ENCODE results near the gene MALRD1.
A peak's percentile ranks its signal among the peaks of the same experiment; 100 is the strongest.

Gene MALRD1

GRCh38 chr10:19629567-19629966, 581.0 kb downstream of the MALRD1 start:
- H3K9me3 ChIP-seq (ENCODE audit: control insufficient read depth, low read length), result no peaks in the 10 kb centered on the region
- no peak overlapping the region for H3K27ac ChIP-seq (ENCODE audit: low read depth, low read length, severe bottlenecking)
- no peak overlapping the region for H3K4me3 ChIP-seq (ENCODE audit: extremely low read depth, insufficient read depth, low read length, poor library complexity, severe bottlenecking)
- no peaks in the 10 kb centered on the region for H3K4me1 ChIP-seq (ENCODE audit: control insufficient read depth, insufficient read depth, low read length, poor library complexity, severe bottlenecking)
- WGBS, 2 experiments (ENCODE audit: insufficient coverage in 2 of 2), result 52 to 65% methylated on average over 3 to 5 of the region's 6 CpGs
- no peaks in the 10 kb centered on the region for H3K36me3 ChIP-seq (ENCODE audit: control insufficient read depth, insufficient read depth, low read length)

- Histone ChIP-seq H3K4me1 (ENCODE audit: control insufficient read depth, insufficient read depth, low read length, poor library complexity, severe bottlenecking) (peaks cover 9% of the 10 kb centered on the region), H3K27ac (ENCODE audit: low read depth, low read length, severe bottlenecking) (no peak overlapping the region), H3K9me3 (ENCODE audit: control insufficient read depth, low read length) (no peaks in the 10 kb centered on the region), H3K4me3 (ENCODE audit: extremely low read depth, insufficient read depth, low read length, poor library complexity, severe bottlenecking) (no peak overlapping the region), H3K36me3 (ENCODE audit: control insufficient read depth, insufficient read depth, low read length) (no peaks in the 10 kb centered on the region)
- 97 to 100% methylated on average over 3 to 4 of the region's 5 CpGs for WGBS, 2 experiments (ENCODE audit: insufficient coverage in 2 of 2)
Observed at GRCh38 chr10:19634163-19634562, 585.6 kb downstream of the MALRD1 start.

DNA sequence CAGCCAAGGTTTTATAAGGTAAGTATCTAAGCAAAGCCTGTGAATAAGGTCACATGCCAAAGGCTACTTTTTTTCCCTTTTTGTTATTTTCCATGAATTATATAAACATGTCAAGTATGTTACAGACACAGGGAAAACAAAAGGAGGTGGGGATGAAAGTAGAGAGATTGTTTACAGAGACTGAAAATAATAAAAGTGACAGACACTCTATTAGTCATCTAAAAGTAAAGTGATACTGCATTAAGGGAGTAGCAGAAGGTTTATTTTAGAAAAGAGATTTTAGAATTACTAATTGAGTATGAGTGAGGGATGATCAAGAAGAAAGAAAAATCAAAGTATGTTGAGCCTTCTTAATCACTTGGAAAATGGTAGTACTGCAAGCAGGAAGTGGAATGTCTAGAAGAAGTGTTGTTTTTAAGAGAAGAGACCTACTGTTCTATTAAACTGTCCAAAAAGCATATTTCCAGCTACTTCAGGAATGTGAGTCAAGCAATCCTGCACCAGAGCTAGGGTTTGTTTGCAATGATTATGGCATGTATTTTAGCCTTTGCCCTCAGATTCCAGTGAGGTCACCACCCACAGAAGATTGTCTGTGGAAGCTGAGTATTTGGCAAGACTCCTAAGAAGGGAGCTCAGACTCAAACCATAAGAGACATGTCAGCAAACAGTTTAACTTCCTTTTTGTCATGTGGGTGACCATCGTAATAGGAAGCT, 589.7 kb downstream of the MALRD1 start:
- H3K36me3 ChIP-seq (ENCODE audit: control insufficient read depth, insufficient read depth, low read length), result no peaks in the 10 kb centered on the region
- H3K9me3 ChIP-seq (ENCODE audit: control insufficient read depth, low read length), result no peaks in the 10 kb centered on the region
- no peak overlapping the region for H3K4me3 ChIP-seq (ENCODE audit: extremely low read depth, insufficient read depth, low read length, poor library complexity, severe bottlenecking)
- peak overlapping the region; percentile 66 for H3K27ac ChIP-seq (ENCODE audit: low read depth, low read length, severe bottlenecking)
- H3K4me1 ChIP-seq (ENCODE audit: control insufficient read depth, insufficient read depth, low read length, poor library complexity, severe bottlenecking), result peaks cover 9% of the 10 kb centered on the region
- no CpG with 5 or more reads among the region's 1 CpG for WGBS, 2 experiments (ENCODE audit: insufficient coverage in 2 of 2)

GRCh38 chr10:19638896-19639233, 590.3 kb downstream of the MALRD1 start:
- WGBS, 2 experiments (ENCODE audit: insufficient coverage in 2 of 2), result 100% methylated on average over 1 of the region's 3 CpGs; no CpG with 5 or more reads in 1 of the 2 experiments
- Histone ChIP-seq H3K4me3 (ENCODE audit: extremely low read depth, insufficient read depth, low read length, poor library complexity, severe bottlenecking) (no peak overlapping the region), H3K36me3 (ENCODE audit: control insufficient read depth, insufficient read depth, low read length) (no peaks in the 10 kb centered on the region), H3K27ac (ENCODE audit: low read depth, low read length, severe bottlenecking) (peak overlapping the region; percentile 66), H3K4me1 (ENCODE audit: control insufficient read depth, insufficient read depth, low read length, poor library complexity, severe bottlenecking) (peaks cover 9% of the 10 kb centered on the region), H3K9me3 (ENCODE audit: control insufficient read depth, low read length) (no peaks in the 10 kb centered on the region)

- Histone ChIP-seq H3K27ac (ENCODE audit: low read depth, low read length, severe bottlenecking) (no peak overlapping the region), H3K36me3 (ENCODE audit: control insufficient read depth, insufficient read depth, low read length) (no peaks in the 10 kb centered on the region), H3K4me1 (ENCODE audit: control insufficient read depth, insufficient read depth, low read length, poor library complexity, severe bottlenecking) (peaks cover 9% of the 10 kb centered on the region), H3K9me3 (ENCODE audit: control insufficient read depth, low read length) (no peaks in the 10 kb centered on the region), H3K4me3 (ENCODE audit: extremely low read depth, insufficient read depth, low read length, poor library complexity, severe bottlenecking) (no peak overlapping the region)
- WGBS, 2 experiments (ENCODE audit: insufficient coverage in 2 of 2), result no CpG with 5 or more reads among the region's 3 CpGs
Observed at GRCh38 chr10:19640566-19641263, 592.1 kb downstream of the MALRD1 start.

GRCh38 chr10:19651549-19651948, 602.9 kb downstream of the MALRD1 start:
- WGBS, 2 experiments (ENCODE audit: insufficient coverage in 2 of 2), result 100% methylated on average over 1 of the region's 1 CpG; no CpG with 5 or more reads in 1 of the 2 experiments
- Histone ChIP-seq H3K36me3 (ENCODE audit: control insufficient read depth, insufficient read depth, low read length) (no peaks in the 10 kb centered on the region), H3K9me3 (ENCODE audit: control insufficient read depth, low read length) (no peaks in the 10 kb centered on the region), H3K4me3 (ENCODE audit: extremely low read depth, insufficient read depth, low read length, poor library complexity, severe bottlenecking) (no peak overlapping the region), H3K27ac (ENCODE audit: low read depth, low read length, severe bottlenecking) (no peak overlapping the region), H3K4me1 (ENCODE audit: control insufficient read depth, insufficient read depth, low read length, poor library complexity, severe bottlenecking) (peaks cover 7% of the 10 kb centered on the region)

DNA sequence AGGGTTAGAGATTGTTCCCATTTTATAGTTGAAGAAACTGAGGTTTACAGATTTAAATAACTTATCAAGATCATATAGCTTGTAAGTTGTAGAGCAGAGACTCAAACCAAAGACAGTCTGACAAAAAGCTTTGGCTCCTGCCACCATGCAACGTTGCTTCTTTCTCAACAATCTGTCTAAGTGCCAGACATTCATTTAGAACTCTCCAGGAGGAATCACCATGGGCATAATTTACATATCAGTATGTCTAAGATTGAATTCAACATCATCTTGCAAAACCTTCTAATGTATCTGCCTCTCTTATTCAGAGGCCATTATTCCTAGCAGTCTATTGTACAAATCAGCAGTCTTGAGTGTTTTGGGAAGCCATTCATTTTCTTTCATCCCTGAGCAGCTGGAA, 604.1 kb downstream of the MALRD1 start:
- 67 to 83% methylated on average over 1 of the region's 1 CpG for WGBS, 2 experiments (ENCODE audit: insufficient coverage in 2 of 2)
- no peaks in the 10 kb centered on the region for H3K9me3 ChIP-seq (ENCODE audit: control insufficient read depth, low read length)
- peaks cover 7% of the 10 kb centered on the region for H3K4me1 ChIP-seq (ENCODE audit: control insufficient read depth, insufficient read depth, low read length, poor library complexity, severe bottlenecking)
- H3K4me3 ChIP-seq (ENCODE audit: extremely low read depth, insufficient read depth, low read length, poor library complexity, severe bottlenecking), result no peak overlapping the region
- H3K27ac ChIP-seq (ENCODE audit: low read depth, low read length, severe bottlenecking), result no peak overlapping the region
- H3K36me3 ChIP-seq (ENCODE audit: control insufficient read depth, insufficient read depth, low read length), result no peaks in the 10 kb centered on the region

DNA sequence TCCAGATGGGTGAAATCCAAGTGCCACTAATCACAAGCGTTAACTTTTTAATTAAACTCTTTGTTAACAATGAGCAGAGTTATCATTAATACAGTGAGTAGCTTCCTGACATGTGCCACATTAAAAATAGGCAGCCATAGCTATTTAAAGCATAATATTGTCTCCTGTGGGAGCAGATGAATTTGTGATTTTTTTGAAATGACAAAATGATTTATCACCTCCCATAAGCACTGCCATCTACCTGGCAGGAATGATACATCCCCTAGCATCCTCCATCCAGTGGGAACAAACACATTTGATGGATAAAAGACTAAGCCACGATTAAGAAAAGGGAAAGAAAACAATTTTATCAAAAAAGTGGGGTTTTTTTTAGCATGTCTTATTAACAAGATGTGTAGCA, 605.3 kb downstream of the MALRD1 start:
- peaks cover 7% of the 10 kb centered on the region for H3K4me1 ChIP-seq (ENCODE audit: control insufficient read depth, insufficient read depth, low read length, poor library complexity, severe bottlenecking)
- H3K36me3 ChIP-seq (ENCODE audit: control insufficient read depth, insufficient read depth, low read length), result no peaks in the 10 kb centered on the region
- H3K4me3 ChIP-seq (ENCODE audit: extremely low read depth, insufficient read depth, low read length, poor library complexity, severe bottlenecking), result no peak overlapping the region
- no CpG with 5 or more reads among the region's 2 CpGs for WGBS, 2 experiments (ENCODE audit: insufficient coverage in 2 of 2)
- no peak overlapping the region for H3K27ac ChIP-seq (ENCODE audit: low read depth, low read length, severe bottlenecking)
- no peaks in the 10 kb centered on the region for H3K9me3 ChIP-seq (ENCODE audit: control insufficient read depth, low read length)

DNA sequence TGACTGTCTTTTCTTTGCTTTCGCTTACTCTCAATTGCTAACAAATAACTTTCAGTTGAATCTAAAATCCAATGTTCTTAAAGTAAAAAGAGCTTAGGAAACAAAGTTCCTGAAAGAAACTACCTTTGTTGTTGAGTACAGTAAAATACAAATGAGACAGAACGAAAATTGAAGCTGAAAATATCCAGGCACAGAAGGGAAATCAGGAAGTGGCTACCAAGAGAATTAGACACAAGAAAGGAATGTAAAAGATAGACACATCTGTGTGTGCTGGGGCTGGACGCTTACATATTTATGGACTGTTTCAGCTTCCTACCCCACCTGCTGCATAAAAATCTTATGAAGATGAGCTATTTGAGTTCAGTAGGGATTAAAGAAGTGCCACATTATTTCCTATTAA, 606.0 kb downstream of the MALRD1 start:
- Histone ChIP-seq H3K9me3 (ENCODE audit: control insufficient read depth, low read length) (no peaks in the 10 kb centered on the region), H3K27ac (ENCODE audit: low read depth, low read length, severe bottlenecking) (no peak overlapping the region), H3K4me1 (ENCODE audit: control insufficient read depth, insufficient read depth, low read length, poor library complexity, severe bottlenecking) (peaks cover 7% of the 10 kb centered on the region), H3K36me3 (ENCODE audit: control insufficient read depth, insufficient read depth, low read length) (no peaks in the 10 kb centered on the region), H3K4me3 (ENCODE audit: extremely low read depth, insufficient read depth, low read length, poor library complexity, severe bottlenecking) (no peak overlapping the region)
- WGBS, 2 experiments (ENCODE audit: insufficient coverage in 2 of 2), result 50 to 100% methylated on average over 1 of the region's 3 CpGs

- WGBS, 2 experiments (ENCODE audit: insufficient coverage in 2 of 2), result 100% methylated on average over 1 of the region's 3 CpGs; no CpG with 5 or more reads in 1 of the 2 experiments
- no peaks in the 10 kb centered on the region for H3K9me3 ChIP-seq (ENCODE audit: control insufficient read depth, low read length)
Observed at GRCh38 chr10:19656420-19657042, 607.9 kb downstream of the MALRD1 start.

GRCh38 chr10:19658131-19658530, 609.5 kb downstream of the MALRD1 start:
- no peak overlapping the region for H3K27ac ChIP-seq (ENCODE audit: low read depth, low read length, severe bottlenecking)
- no peaks in the 10 kb centered on the region for H3K36me3 ChIP-seq (ENCODE audit: control insufficient read depth, insufficient read depth, low read length)
- H3K4me1 ChIP-seq (ENCODE audit: control insufficient read depth, insufficient read depth, low read length, poor library complexity, severe bottlenecking), result peaks cover 7% of the 10 kb centered on the region
- 40 to 75% methylated on average over 1 of the region's 3 CpGs for WGBS, 2 experiments (ENCODE audit: insufficient coverage in 2 of 2)
- no peak overlapping the region for H3K4me3 ChIP-seq (ENCODE audit: extremely low read depth, insufficient read depth, low read length, poor library complexity, severe bottlenecking)
- no peaks in the 10 kb centered on the region for H3K9me3 ChIP-seq (ENCODE audit: control insufficient read depth, low read length)

More at GRCh38 chr10:19656420-19657042, 607.9 kb downstream of the MALRD1 start:
- no peak overlapping the region for H3K27ac ChIP-seq (ENCODE audit: low read depth, low read length, severe bottlenecking)
- H3K4me1 ChIP-seq (ENCODE audit: control insufficient read depth, insufficient read depth, low read length, poor library complexity, severe bottlenecking), result peaks cover 7% of the 10 kb centered on the region
- no peak overlapping the region for H3K4me3 ChIP-seq (ENCODE audit: extremely low read depth, insufficient read depth, low read length, poor library complexity, severe bottlenecking)
- H3K36me3 ChIP-seq (ENCODE audit: control insufficient read depth, insufficient read depth, low read length), result no peaks in the 10 kb centered on the region

All from mesodermal cell (in vitro differentiated cells).